Amniotic stem cell (primary cell): Measurements from ENCODE around the gene MTMR1.

ENCODE experiments used
- DNase-seq: peaks from one replicate; lab custom pipeline; 2025; lab: John Stamatoyannopoulos, UW

MTMR1 gene

GRCh38 chrX:150762258-150763165 is 69.3 kb downstream of the MTMR1 start:
- DNase-seq: no peak

- DNase-seq: no peak
These were observed 70.2 kb downstream of the MTMR1 start for GRCh38 chrX:150763303-150763797.

GRCh38 chrX:150763810-150764209 is 70.6 kb downstream of the MTMR1 start:
- DNase-seq: no peak

- no peak for DNase-seq
These were observed 72.0 kb downstream of the MTMR1 start for GRCh38 chrX:150765237-150765636.

- DNase-seq: no peak
These were observed 72.7 kb downstream of the MTMR1 start for GRCh38 chrX:150765782-150766350.

- DNase-seq: no peak
These were observed 73.3 kb downstream of the MTMR1 start for GRCh38 chrX:150766351-150767044.

- no peak for DNase-seq
These were observed 73.8 kb downstream of the MTMR1 start for GRCh38 chrX:150767045-150767395.

GRCh38 chrX:150767475-150768131 is 74.4 kb downstream of the MTMR1 start:
- peak; percentile 29 for DNase-seq

GRCh38 chrX:150768132-150768485 is 74.9 kb downstream of the MTMR1 start:
- no peak for DNase-seq

GRCh38 chrX:150768580-150769190 is 75.5 kb downstream of the MTMR1 start:
- DNase-seq: no peak

GRCh38 chrX:150769408-150769807 is 76.2 kb downstream of the MTMR1 start:
- DNase-seq: no peak

- DNase-seq: no peak
These were observed 77.4 kb downstream of the MTMR1 start for GRCh38 chrX:150770623-150771022.

GRCh38 chrX:150771116-150771515 is 77.9 kb downstream of the MTMR1 start:
- no peak for DNase-seq

- DNase-seq: no peak
These were observed 79.2 kb downstream of the MTMR1 start for GRCh38 chrX:150772150-150772970.

GRCh38 chrX:150773117-150773516 is 79.9 kb downstream of the MTMR1 start:
- DNase-seq: no peak

- no peak for DNase-seq
These were observed 80.4 kb downstream of the MTMR1 start for GRCh38 chrX:150773634-150774033.

GRCh38 chrX:150774798-150775568 is 81.8 kb downstream of the MTMR1 start:
- DNase-seq: no peak

- DNase-seq: no peak
These were observed 82.6 kb downstream of the MTMR1 start for GRCh38 chrX:150775569-150776350.

GRCh38 chrX:150777328-150777992 is 84.3 kb downstream of the MTMR1 start:
- no peak for DNase-seq
